GM18519 (cell line): ENCODE results near the gene JMJD8.

Source experiments
- ATAC-seq: cut with Tn5 transposase; IDR thresholded peaks from one replicate; pipeline ENCODE4 v1.9.1; 2021; ENCODE audit warnings: mild to moderate bottlenecking, moderate library complexity; ENCODE audit not compliant: unreplicated experiment, low FRiP score

JMJD8 gene

DNA sequence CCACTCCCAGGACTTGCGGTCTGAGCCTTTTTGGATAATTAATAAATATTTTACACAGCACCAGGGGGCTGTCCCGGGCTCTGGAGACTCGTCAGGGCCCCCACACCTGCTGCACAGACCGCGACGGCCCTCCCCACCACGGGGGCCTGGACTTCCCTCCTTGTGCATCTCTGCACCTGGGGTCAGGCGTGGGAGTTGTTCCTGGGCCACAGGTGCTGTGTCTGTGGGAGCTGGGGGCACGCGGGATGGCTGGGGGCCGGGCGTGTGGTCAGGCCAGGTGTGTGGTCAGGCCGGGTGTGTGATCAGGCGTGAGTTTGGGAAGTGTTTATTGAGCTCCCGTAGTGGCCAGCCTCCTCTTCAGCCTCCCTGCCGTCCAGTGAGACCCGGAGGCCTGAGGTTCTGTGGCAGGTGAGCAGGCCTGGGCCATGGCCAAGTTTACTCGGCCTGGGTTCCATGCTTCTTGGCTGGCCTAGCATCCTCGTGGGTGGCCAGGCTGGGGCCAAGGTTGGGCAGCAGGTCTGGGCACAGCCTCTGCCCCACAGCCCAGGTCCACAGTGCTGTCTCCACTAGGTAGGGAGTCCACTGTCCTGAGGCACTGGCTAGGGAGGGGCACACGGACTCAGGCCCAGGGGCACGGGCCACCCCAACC, 5.8 kb downstream of the JMJD8 start:
- ATAC-seq, result no peak

DNA sequence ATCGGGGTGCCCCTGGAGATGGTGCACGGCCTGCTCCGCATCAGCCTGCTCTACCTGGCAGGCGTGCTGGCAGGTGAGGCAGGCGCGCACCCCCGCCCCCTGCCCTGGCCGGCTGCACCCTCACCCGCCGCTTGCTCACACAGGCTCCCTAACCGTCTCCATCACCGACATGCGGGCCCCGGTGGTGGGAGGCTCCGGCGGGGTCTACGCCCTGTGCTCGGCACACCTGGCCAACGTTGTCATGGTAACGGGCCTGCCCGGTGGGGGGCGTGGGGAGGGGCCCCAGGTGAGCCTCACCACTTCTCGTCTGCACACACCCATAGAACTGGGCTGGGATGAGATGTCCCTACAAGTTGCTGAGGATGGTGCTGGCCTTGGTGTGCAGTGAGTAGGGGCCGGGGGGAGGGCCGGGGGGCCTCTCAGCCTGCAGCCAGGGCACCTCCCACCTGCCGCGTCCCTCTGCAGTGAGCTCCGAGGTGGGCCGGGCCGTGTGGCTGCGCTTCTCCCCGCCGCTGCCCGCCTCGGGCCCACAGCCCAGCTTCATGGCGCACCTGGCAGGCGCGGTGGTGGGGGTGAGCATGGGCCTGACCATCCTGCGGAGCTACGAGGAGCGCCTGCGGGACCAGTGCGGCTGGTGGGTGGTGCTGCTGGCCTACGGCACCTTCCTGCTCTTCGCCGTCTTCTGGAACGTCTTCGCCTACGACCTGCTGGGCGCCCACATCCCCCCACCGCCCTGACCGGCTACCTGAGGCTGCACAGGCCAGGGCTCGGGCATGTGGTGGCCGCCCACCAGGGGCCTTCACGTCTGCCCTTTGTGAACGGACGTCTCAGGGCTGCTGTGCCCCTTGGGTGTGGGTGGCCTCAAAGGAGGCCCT, 6.6 kb downstream of the JMJD8 start:
- no peak for ATAC-seq

DNA sequence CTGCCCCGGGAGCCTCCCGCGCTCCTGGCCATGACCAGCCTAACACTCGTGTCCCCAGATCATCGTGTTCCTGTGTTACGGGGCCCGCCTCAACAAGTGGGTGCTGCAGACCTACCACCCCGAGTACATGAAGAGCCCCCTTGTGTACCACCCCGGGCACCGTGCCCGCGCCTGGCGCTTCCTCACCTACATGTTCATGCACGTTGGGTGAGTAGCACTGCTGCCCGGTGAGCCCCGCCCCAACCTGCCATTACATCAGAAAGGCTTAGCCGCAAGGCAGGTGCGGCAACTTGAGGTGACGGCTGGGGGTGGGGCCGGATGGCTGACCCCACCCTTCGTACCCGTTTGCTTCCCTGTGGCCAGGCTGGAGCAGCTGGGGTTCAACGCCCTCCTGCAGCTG, 7.2 kb downstream of the JMJD8 start:
- ATAC-seq, result no peak

DNA sequence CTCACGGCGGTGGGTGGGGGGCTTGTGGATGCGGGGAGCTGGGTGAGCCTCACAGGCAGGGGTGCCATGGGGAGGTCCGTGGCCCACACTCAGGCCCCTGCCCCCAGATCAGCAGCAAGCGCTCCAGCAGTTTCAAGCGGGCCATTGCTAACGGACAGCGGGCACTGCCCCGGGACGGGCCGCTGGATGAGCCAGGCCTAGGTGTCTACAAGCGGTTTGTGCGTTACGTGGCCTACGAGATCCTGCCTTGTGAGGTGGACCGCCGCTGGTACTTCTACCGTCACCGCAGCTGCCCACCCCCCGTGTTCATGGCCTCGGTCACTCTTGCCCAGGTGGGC, 7.6 kb downstream of the JMJD8 start:
- ATAC-seq, result no peak

DNA sequence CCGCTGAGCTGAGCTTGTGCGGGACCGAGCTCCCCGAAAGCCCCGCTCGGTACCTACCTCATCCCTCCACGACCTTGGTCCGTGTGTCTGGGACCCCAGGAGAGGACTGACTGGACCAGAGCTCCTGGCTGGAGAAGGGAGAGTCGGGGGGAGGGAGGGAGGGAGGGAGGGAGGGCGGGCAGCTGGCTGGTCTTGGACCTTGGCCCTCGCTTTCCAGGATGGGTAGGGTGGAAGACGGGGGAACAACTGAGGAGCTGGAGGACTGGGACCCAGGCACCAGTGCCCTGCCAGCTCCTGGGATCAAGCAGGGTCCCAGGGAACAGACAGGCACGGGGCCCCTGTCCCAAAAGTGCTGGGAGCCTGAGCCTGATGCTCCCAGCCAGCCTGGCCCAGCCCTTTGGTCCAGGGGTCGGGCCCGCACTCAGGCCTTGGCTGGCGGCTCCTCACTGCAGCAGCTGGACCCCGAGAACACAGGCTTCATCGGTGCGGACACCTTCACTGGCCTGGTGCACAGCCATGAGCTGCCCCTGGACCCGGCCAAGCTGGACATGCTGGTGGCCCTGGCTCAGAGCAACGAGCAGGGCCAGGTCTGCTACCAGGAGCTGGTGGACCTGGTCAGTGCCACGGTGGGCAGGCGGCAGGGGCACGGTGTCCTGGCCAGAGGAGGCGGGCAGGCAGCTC, 8.1 kb downstream of the JMJD8 start:
- no peak for ATAC-seq

DNA sequence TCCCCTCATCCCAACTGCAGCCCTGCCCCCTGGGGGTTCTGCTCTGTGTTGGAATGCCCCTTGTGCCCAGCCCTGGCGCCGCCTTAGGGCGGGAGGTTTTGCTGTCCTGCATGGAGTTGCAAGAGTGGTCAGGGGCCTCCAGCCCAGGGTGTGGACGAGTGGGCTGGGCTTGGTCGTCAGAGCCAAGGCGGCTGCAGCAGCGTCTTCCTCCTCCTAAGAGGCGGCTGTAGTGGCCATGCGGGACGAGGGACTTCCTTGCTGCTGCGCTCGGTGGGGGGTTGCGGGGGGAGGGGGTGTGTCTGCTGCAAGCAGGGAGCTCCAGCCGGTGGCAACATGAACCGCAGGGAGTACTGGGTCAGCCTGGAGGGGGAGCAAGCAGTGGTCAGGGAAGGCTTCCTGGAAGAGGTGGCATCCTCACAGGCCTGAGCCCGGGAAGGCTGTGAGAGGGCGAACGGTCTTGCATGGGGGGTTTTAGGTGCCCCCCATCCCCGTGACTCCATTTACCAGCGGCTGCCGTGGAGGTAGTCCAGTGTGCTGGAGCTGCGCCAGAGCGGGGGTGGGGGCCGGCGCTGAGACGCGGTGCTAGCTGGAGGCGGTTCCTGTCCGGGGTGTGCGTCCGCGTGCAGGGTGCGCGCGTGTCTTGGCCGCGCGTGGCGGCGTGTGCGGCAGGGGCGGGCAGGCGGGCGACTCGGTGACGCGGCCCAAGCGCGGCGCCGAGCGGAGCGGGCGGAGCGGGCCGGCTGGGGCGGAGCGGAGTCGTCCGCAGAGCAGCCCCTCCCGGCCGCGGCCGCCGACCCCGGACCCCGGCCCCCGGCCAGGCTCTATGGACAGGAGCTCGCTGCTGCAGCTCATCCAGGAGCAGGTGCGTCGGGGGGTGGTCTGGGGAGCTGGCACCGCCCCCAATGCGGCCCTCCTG, 8.9 kb downstream of the JMJD8 start, which contains the start of gene RHBDL1:
Gene RHBDL1 (plus strand): TSS at position 704 of the 916 bp plus-strand sequence. CDS start 120 bp downstream, at position 824.
- no peak for ATAC-seq

DNA sequence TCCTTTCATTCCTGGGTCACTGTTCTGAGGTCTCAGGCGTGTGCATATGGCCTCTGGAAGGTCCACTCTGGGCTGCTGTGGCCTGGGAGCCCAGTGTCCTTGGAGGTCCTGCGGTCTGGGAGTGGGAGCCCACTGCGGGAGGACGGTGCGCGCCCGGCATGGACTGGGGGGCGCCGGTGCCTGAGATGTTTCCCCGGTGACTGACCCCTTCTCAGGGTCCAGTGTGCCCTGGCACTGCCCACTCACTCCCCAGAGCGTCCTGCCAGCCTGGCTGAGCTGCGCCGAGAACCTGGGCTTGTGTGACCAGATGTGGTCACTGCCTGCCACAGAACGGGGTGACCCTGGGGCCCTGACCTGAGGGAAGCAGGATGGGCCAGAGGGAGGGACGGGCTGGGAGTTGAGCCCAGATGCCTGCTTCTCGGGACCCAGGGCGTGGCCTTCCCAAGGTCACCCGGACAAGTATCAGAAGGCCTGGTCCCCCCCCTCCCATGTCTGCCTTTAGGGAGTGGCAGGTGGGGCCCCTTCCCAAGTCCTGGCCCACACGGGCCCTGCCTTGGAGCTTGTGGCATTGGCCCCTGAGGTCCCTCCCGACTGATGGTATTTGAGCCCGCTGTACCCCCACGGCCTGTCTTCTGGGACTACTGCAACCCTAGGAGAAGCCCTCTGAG, 9.8 kb downstream of the JMJD8 start:
- no peak for ATAC-seq

DNA sequence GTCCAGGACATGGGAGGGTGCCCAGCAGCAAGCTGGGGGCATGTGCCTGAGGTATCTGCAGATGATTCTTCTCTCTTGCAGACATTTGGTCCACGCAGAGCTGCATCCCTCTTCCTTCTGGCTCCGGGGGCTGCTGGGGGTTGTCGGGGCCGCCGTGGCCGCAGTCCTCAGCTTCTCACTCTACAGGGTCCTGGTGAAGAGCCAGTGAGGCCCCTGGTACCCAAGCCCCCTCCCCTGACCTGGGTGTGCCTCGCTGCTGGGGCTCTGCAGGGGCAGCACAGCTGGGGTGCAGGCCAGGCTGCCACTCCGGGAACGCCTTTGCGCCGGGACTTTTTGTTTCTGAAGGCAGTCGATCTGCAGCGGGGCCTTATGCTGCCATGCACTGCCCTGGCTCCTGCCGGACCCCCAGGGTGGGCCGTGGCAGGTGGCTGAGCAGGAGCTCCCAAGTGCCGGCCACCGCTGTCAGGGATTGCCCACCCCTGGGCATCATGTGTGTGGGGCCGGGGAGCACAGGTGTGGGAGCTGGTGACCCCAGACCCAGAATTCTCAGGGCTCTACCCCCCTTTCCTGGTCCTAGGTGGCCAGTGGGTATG, 10.6 kb downstream of the JMJD8 start:
- no peak for ATAC-seq

DNA sequence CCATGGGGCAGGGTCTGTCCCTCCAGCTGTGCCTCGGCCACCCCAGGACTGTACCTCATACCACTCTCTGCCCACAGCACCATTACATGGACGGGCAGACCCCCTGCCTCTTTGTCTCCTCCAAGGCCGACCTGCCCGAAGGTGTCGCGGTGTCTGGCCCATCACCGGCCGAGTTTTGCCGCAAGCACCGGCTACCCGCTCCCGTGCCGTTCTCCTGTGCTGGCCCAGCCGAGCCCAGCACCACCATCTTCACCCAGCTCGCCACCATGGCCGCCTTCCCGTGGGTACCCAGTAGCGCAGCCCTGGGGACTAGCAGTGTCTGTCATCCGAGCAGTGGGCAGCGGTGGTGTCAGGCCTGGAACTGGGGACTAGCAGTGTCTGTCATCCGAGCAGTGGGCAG, 11.3 kb downstream of the JMJD8 start:
- no peak for ATAC-seq

DNA sequence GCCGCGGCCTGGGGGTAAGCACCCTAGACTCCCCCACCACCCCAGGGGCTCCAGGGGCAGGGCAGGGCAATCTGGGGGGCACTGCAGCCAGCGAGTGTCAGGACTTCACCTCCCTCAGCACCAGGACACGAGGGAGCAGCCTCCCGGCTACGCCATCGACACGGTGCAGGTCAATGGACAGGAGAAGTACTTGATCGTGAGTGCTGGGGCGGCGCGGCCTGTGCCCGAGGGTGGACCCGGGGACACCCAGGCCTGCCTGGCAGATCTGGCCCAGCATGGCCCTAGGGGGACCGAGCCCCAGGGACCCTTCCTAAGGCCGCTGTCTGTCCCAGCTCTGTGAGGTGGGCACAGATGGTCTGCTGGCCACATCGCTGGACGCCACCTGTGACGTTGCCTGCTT, 11.8 kb downstream of the JMJD8 start:
- ATAC-seq, result no peak

DNA sequence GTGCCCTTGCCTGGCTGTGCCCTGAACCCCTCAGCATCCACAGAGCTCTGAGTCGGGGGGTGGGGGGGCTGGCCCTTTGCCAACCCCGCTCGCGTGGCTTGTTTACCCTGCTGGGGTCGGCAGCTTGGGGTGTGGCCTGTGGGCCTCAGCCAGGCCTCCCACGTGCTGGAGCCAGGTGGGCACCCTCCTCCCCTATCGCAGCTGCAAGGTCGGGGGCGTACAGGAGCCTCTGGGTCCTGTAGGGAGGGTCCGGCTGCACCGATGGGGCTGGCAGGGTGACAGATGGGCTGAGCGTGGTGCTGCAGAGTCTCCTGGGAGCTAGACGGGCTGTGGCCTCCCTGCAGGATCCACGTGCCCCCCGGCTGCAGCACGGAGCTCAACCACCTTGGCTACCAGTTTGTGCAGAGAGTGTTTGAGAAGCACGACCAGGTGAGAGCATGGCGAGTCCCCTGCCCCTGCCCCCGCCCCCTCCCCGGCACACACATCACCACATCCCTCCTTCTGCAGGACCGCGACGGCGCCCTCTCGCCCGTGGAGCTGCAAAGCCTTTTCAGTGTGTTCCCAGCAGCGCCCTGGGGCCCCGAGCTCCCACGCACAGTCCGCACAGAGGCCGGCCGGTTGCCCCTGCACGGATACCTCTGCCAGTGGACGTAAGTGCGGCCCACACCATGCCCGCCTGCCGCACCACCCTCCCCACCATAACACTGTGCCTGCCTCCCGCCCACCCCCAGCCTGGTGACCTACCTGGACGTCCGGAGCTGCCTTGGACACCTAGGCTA, 12.6 kb downstream of the JMJD8 start:
- no peak for ATAC-seq

DNA sequence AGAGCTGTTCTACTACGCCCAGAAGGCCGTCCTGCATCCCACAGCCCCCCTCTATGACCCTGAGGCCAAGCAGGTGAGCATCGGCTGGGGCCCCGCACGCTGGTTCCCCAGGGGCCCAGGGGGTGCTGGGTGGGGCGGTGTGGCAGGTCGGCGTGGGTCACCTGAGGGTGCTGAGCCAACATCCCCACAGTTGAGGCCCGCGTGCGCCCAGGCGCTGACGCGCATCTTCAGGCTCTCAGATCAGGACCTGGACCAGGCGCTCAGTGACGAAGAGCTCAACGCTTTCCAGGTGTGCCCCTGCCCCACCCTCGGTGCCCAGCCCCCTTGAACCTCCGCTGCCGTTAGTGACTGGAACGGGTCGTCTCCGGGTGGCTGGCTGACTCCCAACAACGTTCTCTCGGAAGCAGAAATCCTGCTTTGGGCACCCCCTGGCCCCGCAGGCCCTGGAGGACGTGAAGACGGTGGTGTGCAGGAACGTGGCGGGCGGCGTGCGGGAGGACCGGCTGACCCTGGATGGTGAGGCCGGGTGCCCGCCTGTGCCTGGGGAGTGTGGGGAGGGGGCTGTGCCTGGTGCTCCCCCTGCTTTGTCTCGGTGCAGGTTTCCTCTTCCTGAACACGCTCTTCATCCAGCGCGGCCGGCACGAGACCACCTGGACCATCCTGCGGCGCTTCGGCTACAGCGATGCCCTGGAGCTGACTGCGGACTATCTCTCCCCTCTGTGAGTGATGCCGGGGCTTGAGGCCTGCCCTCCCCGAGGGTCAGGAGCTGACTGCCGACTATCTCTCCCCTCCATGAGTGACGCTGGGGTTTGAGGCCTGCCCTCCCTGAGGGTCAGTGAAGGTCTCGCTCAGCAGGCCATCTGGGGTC, 13.4 kb downstream of the JMJD8 start:
- no peak for ATAC-seq

DNA sequence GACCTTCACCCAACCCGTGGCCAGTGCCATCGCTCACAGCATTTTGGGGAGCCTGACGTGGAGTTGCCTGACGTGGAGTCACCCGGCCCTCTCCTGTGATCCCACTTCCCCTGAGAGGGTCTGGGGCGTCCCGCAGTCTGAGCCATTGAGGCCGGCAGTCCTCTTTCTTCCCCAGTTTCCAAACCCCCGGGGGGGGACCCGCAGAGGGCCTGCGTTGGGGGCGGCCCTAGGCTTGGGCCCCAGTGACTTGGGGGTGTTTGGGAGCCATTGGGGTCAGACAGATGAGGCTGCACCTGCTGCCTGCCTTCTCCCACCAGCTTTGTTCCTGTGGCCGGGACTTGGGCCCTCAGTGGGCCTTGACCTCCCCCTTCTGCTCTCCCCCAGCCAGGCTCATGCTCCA, 14.5 kb downstream of the JMJD8 start:
- ATAC-seq, result no peak

DNA sequence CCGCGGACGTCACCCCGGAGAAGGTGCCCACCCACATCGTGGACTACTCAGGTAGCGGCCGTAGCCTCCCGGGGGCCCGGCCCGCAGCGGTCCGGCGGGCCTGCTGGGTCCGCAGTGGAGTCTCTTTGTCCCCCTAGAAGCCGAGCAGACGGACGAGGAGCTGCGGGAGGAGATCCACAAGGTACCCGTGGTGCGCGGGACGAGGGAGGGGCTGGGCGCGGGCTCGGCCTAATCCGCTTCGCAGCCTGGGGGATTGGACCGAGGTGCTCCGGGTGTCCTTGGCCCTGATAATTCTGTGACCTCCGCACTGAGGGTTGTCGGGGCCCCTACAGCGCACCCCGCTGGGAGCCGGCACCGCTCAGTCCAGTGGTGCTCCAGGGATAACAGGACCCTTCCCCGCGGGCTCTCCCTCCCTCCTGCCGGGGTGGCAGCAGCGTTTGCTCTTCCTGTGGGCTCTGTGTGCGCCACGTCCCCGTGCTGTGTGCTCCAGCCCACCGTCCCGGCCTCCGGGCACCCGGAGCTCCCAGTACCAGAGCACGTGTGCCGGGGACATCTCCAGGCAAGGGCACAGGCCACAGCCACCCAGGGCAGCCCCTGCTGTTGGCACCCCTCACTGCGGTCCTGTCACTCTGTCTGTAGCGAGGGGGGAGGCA, 15.5 kb downstream of the JMJD8 start:
- ATAC-seq, result no peak

DNA sequence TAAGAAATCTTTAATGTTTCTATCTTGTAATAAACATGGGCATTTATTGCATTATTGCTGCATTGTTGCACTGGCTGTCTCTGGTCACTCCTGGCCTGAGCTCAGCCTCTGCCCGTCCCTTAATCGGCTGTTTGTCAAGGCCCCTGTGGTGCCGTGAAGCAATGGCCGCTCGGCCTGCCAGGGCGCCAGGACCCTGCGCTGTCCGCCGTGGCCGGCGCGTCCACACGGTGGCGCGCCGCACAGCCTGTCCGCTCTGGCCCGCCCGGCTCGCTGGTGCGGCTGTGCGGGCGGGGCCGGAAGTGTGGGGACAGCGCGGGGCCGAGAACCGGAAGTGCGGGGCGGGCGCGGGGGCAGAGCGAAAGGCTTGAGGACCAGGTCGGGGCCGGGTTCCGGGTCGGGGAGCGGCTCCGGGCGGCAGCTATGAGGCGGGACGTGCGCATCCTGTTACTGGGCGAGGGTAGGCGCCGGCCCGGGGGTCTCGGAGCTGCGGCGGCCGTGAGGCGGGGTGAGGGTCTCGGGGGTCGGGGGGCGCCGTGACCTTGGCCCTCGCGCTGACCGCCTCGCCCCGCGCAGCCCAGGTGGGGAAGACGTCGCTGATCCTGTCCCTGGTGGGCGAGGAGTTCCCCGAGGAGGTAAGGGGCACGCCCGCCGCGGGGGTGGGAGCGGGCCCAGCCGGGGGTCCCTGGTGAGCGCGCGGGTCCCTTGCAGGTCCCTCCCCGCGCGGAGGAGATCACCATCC, 16.2 kb downstream of the JMJD8 start, which contains the start of gene RHOT2:
Gene RHOT2 (plus strand): TSS at position 353 of the 739 bp plus-strand sequence. CDS start 68 bp downstream, at position 421.
- peak; percentile 68 for ATAC-seq

DNA sequence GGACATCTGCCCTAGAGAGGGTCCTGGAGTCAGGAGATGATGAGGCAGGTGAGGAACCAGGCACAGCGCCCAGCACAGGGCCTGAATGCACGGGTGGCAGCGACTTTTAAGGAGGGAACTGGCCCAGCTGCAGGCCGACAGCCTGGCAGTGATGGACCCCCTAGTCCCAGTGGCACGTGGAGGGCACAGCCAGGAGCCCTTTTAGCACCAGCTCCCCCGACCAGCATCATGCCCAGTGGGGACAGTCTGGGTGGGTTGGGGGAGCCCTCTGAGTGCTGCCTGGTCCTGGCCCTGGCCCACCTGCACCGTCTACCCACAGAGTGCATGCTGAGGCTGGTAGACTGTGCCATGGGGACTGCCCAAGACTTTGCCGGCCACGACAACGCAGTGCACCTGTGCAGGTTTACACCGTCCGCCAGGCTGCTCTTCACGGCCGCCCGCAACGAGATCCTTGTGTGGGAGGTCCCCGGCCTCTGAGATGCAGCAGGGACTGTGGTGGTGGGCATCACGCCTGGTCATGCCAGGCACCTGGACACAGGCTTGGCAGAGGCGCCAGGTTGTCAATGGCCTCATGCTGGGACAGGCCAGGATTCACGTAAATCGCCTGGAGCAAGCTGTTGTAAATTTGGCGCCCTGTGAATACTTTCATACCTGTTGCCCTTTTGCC, 16.9 kb downstream of the JMJD8 start:
- no peak for ATAC-seq
